ENCODE data around the gene ITPR2. TPM values are rescaled to one million over a fixed set of nuclear protein-coding genes. Genes with fewer than 3 reads are reported as not detected.
A peak's percentile ranks its signal among the peaks of the same experiment; 100 is the strongest.

ITPR2 gene
- total and polyA plus RNA-seq, 2 of the 13 experiments (the other 11 are each of a cell fraction or from before 2014, with no cell fraction given) = 31.9 to 81.9 TPM

DNA sequence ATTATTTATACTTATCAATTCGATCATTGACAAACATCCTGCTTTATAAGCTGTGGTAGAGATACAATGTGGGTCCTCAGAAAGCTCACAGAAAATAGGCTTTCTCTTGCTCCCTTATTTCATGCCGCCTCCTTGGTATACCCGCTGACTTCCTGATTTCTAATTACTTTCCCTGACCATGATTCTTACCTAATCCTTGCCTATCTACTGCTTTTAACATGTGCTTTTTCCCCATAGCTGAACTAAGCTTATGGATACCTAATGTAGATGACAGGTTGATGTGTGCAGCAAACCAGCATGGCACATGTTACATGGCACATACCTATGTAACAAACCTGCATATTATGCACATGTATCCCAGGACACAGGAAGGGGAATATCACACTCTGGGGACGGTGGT, 65.1 kb downstream of the ITPR2 start:
- no peak overlapping the region for H3K4me3 ChIP-seq (replicated peaks in 1 of 3; ENCODE audit: insufficient read depth in 1 of 3, low read depth in 2 of 3, low read length in 3 of 3)
- H3K4me2 ChIP-seq (ENCODE audit: low read depth, low read length) = peak overlapping the region; percentile 48; the same call in 1 of the 2 replicates
- no peaks in the 10 kb centered on the region for H3K9me3 ChIP-seq (ENCODE audit: low read length)
- intact Hi-C loops (cut with micrococcal nuclease; ENCODE audit: unreplicated experiment) = loop anchor here (10.0 kb wide), 1 partner anchor 53 kb away; no protein-coding TSS in a partner anchor
- peak overlapping the region; percentile 59 for H3K27ac ChIP-seq (ENCODE audit: extremely low read length, insufficient read depth, low read length)
- peaks cover 0 to 3% of the 10 kb centered on the region in 2 experiments; a peak in 4 of 5 replicates for H3K36me3 ChIP-seq (replicated peaks in 1 of 2; ENCODE audit: control insufficient read depth in 1 of 2, insufficient read depth in 2 of 2, low read length in 2 of 2)
- peaks cover 92% of the 10 kb centered on the region for H3K4me1 ChIP-seq (ENCODE audit: insufficient read depth, low read length)
- CTCF ChIA-PET (ENCODE audit: low intra/inter-chr PET ratio, low total read pairs) = no interaction called here
- no peaks in the 10 kb centered on the region for H4K20me1 ChIP-seq (ENCODE audit: insufficient read depth, low read length)
- H3K27me3 ChIP-seq (ENCODE audit: control insufficient read depth in 1 of 2, insufficient read depth in 2 of 2, low read length in 2 of 2) = no peaks in the 10 kb centered on the region
- POLR2A ChIA-PET = interaction anchor here (0.9 to 6.6 kb wide), 6 partner anchors 9 to 65 kb away, joined by 3 to 78 read pairs (median 10); partner anchors contain the start of gene ITPR2
- BruUV-seq (replicated peaks) = no TSS peak
- no peak for TF ChIP-seq YY1 (IDR thresholded peaks at IDR 0.05; ENCODE audit: insufficient read depth, insufficient replicate concordance, low read depth, low read length)
- TF ChIP-seq HDAC2 (CRISPR knock-in tag; IDR thresholded peaks at IDR 0.05) = no peak
- no peak for TF ChIP-seq ZBTB7A (CRISPR knock-in tag; IDR thresholded peaks at IDR 0.05)
- TF ChIP-seq CENPX (CRISPR knock-in tag; IDR thresholded peaks at IDR 0.05) = no peak
- TF ChIP-seq MNT (IDR thresholded peaks at IDR 0.05) = peak; percentile 59
- TF ChIP-seq TAF15 (IDR thresholded peaks at IDR 0.05; ENCODE audit: low read depth, low read length, poor library complexity, severe bottlenecking) = no peak
- no peak for TF ChIP-seq PAF1 (CRISPR knock-in tag; IDR thresholded peaks at IDR 0.05)
- no peak overlapping the region for H3K9ac ChIP-seq (ENCODE audit: insufficient read depth, low read depth, low read length)
- WGBS (ENCODE audit: low lambda C conversion rate) = 90% methylated on average over 4 of the region's 4 CpGs
- in situ Hi-C loops (cut with HindIII; ENCODE audit: extremely low pct_ligation_motif_present, low pct_unique_long_range_greater_than_20kb) = no loop called here
- peaks cover 60% of the 10 kb centered on the region for H3K79me2 ChIP-seq (ENCODE audit: insufficient read depth, low read length)
- no peak for ATAC-seq
- H2AFZ ChIP-seq (ENCODE audit: low read length) = no peak overlapping the region
- no peak for DNase-seq (ENCODE audit: low spot score)
- no peak for FAIRE-seq
